RWPE1 (cell line): ENCODE data around the gene MYO18B.
"Not testable (repeated sequence)": the region's sequence is repeated elsewhere in the genome, so short reads cannot be mapped to it uniquely, and the experiment has no call there.

Source experiments
- CTCF ChIA-PET: fragments of 350-600 bp; sonication (Branson Sonifier 250); formaldehyde crosslinking; extraction: SDS; loops from one replicate; lab custom pipeline; 2021; lab: Yijun Ruan, JAX
- POLR2A ChIA-PET: fragments of 400-600 bp; formaldehyde crosslinking; extraction: SDS; loops from one replicate; lab custom pipeline; 2020; ENCODE audit warnings: antibody characterized with exemption; ENCODE audit not compliant: low non-redundant PET; lab: Yijun Ruan, JAX
- DNase-seq: peaks from one replicate; pipeline ENCODE4 v3.0.0; 2012; ENCODE audit warnings: low spot score
- H3K27ac ChIP-seq: fragments of 450-650 bp; 2 replicates; pipeline ENCODE4 v1.5.1; 2017
- TF ChIP-seq, protein P1 (sequence below): fragments of 450-650 bp; conservative IDR thresholded peaks from 2 replicates; pipeline ENCODE4 v1.5.1; 2017; ENCODE audit warnings: low read depth, mild to moderate bottlenecking

MYO18B gene

DNA sequence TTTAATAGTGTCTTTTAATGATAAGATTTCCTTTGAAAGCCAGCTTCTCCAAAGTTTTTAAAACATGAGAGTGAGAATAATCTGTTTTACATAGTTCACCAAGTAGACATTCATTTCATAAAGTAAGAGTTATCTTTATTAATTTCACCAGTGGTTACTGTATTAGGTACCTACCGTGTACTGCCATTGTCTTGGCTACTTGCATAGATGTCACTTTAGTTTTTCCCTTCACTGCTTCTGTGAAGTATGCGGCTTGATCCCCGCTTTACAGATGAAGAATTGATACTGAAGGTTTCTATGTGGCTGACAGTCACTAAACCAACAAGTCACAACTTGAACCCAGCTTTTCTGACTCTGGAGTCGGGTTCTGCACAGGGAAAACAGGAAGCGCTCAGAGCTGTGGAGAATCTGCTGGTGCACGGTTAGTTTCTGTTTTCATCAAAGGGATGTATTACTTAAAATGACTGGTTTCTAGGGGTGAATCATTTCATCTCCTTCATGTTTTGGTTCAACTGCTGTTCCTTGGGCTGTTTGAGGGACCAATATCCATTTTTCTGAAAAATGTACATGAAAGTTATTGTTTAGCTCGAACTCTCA is 39.3 kb upstream of the MYO18B start:
- H3K27ac ChIP-seq = no peak overlapping the region

DNA sequence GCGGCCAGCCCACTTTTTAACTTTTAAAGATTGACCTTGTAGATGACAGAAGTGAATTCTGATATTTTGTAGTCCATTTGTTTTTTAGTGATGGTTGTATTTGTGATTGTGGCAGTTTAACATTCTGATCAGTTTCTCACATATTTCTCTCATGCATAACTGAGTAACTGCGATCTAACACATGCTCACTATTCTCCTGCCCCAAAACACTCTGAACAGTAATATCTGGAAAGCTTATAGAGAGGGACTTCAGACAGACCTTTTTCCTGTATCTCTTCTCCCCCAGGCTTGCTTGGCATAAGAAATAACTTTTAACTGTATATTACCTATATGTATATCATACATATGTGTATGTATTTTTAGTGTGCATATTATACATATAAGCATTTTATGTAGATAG is 37.3 kb upstream of the MYO18B start:
- TF ChIP-seq, protein P1, sequence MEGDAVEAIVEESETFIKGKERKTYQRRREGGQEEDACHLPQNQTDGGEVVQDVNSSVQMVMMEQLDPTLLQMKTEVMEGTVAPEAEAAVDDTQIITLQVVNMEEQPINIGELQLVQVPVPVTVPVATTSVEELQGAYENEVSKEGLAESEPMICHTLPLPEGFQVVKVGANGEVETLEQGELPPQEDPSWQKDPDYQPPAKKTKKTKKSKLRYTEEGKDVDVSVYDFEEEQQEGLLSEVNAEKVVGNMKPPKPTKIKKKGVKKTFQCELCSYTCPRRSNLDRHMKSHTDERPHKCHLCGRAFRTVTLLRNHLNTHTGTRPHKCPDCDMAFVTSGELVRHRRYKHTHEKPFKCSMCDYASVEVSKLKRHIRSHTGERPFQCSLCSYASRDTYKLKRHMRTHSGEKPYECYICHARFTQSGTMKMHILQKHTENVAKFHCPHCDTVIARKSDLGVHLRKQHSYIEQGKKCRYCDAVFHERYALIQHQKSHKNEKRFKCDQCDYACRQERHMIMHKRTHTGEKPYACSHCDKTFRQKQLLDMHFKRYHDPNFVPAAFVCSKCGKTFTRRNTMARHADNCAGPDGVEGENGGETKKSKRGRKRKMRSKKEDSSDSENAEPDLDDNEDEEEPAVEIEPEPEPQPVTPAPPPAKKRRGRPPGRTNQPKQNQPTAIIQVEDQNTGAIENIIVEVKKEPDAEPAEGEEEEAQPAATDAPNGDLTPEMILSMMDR = no peak
- DNase-seq = no peak
- ChIA-PET POLR2A (no interaction called here), CTCF (interaction anchor here (0.6 to 0.7 kb wide), 3 partner anchors 88 to 355 kb away, joined by 3 read pairs; no protein-coding TSS in a partner anchor)
- H3K27ac ChIP-seq = no peak overlapping the region

More for the DNA sequence above, 39.3 kb upstream of the MYO18B start:
- ChIA-PET CTCF (interaction anchor here (0.5 to 0.7 kb wide), 3 partner anchors 9 to 1140 kb away, joined by 3 to 4 read pairs (median 4); no protein-coding TSS in a partner anchor), POLR2A (no interaction called here)
- TF ChIP-seq, protein P1 = no peak
- peak; percentile 4 for DNase-seq

- POLR2A ChIA-PET = no interaction called here
- no peak for DNase-seq
- no peak overlapping the region for H3K27ac ChIP-seq
- CTCF ChIA-PET = interaction anchor here (0.6 kb wide), 1 partner anchor 67 kb away, joined by 3 read pairs; no protein-coding TSS in a partner anchor
- TF ChIP-seq, protein P1 = no peak
These were observed 35.8 kb upstream of the MYO18B start for GRCh38 chr22:25706197-25706596.

- H3K27ac ChIP-seq, POLR2A ChIA-PET, DNase-seq: not testable (repeated sequence)
- CTCF ChIA-PET = interaction anchor here (0.5 kb wide), 1 partner anchor 64 kb away, joined by 3 read pairs; no protein-coding TSS in a partner anchor
These were observed 33.6 kb upstream of the MYO18B start for GRCh38 chr22:25708430-25708829.

DNA sequence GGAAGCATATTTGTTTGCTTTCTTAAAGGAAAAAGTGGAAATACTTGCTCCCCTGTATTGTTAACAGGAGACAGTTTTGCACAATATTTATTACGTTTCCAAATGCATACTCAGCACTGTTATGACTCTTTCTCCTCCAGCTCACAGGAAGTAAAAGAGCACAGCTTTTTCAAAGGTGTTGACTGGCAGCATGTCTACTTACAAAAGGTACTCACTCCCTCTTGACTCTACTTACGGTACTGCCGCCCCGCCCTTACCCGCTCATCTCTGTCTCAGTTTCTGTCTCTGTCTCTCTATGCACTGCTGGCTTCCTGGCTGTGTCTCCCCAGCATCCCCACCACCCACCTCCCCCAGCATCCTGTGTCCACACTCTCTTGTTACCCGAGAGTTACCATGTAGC is 32.2 kb upstream of the MYO18B start:
- H3K27ac ChIP-seq = no peak overlapping the region
- CTCF ChIA-PET = no interaction called here
- TF ChIP-seq, protein P1 = no peak
- DNase-seq = no peak
- POLR2A ChIA-PET = no interaction called here

DNA sequence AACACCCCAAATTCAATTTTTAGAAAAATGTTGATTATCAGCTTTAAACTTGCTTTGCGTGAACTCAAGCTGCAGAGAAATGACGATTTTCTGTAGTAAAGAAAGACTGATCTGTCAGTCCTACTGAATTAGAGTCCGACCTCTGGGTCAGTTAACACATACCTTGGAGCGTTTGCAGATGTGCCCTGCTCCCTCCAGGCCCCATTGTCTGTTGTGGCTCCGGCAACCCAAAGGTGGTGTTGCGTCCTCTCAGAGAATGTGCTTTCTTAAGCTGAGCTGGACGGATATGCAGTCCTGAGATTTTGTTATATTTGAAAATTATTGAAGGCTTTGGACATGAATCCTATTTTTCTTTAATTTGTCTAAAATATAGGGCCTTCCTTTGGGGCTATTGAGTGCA is 31.5 kb upstream of the MYO18B start:
- CTCF ChIA-PET = no interaction called here
- POLR2A ChIA-PET = no interaction called here
- DNase-seq = no peak
- H3K27ac ChIP-seq = no peak overlapping the region
- TF ChIP-seq, protein P1 = no peak

DNA sequence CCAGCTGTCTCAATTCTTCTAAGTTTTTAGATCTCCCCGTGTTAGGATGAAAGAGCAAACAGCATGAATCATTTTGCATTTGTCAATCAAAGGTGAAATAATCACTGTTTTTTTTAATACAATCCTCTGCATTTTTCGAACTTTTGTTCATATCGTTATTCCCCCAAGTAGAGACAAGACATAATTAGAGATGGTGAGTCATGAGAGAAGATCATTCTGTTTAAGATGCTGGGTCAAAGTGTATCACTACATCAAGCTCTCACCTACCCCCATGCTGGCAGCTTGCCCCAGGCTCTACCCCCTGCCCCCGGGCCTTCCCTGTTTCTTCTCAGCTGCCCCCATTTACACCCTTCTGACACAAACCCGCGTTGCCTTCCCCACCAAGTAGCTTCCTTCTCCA is 30.5 kb upstream of the MYO18B start:
- POLR2A ChIA-PET = no interaction called here
- H3K27ac ChIP-seq = no peak overlapping the region
- no peak for DNase-seq
- CTCF ChIA-PET = interaction anchor here (0.7 to 0.8 kb wide), 2 partner anchors 9 to 11 kb away, joined by 3 to 4 read pairs; no protein-coding TSS in a partner anchor
- TF ChIP-seq, protein P1 = no peak
